Hematopoietic multipotent progenitor cell (in vitro differentiated cells): ENCODE results near the gene SYNE2. TPM values are rescaled to one million over a fixed set of nuclear protein-coding genes. Genes with fewer than 3 reads are reported as not detected.
"Not testable (repeated sequence)": the region's sequence is repeated elsewhere in the genome, so short reads cannot be mapped to it uniquely, and the experiment has no call there.

ENCODE experiments used
- DNase-seq, 3 donors: peaks; one replicate each; pipeline ENCODE4 v3.0.0-alpha.2; 2011 to 2015; ENCODE audit warnings: low read depth in 2 of 3, low spot score in 2 of 3
- total RNA-seq: library from RNA; depleted of rRNA; stranded (reverse); fragments of >200 nt; gene quantifications from one replicate; pipeline ENCODE4 v1.2.3, GENCODE V29; 2012

Gene SYNE2
- total RNA-seq, 1 donor: 1.1 TPM

DNA sequence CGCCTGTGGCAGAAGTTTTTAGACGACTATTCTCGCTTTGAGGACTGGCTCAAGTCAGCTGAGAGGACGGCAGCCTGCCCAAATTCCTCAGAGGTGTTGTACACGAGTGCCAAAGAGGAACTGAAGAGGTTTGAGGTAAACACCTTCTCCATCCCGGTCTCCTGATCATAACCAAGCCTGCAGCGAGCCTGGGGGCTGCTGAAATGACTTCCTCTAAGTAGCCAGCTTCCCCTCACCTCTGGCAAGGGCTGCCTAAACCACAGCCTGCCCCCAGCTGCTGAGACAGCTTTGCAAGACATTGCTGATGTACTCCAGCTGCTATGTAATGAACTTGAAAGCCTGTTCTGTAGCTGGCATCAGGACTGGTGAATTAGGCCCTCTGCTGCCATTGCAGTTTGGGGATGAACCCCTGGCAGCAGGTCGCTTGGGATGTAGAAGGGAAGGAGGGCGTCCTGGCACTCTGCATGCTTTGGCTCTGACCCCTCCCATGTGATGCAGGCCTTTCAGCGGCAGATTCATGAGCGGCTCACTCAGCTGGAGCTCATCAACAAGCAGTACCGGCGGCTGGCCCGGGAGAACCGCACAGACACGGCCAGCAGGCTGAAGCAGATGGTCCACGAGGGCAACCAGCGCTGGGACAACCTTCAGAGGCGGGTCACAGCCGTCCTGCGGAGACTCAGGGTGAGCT lies 356.8 kb downstream of the SYNE2 start:
- peak in 2 of 3 donors; percentile 68 to 91 for DNase-seq

DNA sequence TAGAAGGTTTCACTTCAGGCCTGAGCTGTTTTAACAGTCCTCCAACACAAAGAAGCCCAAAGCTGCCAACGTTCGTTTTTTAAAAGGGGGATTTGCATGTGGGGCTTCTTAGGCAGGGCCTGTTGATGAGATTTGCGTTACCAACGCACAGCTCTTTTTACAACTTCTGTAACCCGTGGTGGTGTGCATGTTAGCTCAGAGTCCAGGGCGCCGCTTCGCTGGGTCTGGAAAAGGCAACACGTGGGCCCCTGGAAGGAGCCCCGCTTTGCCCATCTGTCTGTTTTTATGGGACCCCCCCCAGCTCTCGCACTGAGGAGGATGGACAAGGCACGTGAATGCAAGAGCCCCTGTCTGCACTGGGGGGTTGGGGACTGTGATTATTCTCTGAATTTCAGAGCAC lies 357.4 kb downstream of the SYNE2 start:
- DNase-seq: no peak

DNA sequence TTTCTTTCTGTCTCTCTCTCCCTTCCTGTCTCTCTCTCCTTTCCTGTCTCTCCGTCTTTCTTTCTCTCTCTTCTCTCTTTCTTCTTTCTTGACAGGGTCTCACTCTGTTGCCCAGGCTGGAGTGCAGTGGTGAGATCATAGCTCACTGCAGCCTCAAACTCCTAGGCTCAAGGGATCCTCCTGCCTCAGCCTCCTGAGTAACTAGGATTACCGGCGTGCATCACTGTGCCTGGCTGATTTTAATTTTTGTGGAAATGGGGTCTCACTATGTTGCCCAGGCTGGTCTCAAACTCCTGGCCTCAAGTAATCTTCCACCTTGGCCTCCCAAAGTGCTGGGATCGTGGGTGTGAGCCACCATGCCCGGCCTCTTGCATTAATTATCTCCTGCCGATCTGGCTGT lies 358.1 kb downstream of the SYNE2 start:
- not testable (repeated sequence) for DNase-seq

DNA sequence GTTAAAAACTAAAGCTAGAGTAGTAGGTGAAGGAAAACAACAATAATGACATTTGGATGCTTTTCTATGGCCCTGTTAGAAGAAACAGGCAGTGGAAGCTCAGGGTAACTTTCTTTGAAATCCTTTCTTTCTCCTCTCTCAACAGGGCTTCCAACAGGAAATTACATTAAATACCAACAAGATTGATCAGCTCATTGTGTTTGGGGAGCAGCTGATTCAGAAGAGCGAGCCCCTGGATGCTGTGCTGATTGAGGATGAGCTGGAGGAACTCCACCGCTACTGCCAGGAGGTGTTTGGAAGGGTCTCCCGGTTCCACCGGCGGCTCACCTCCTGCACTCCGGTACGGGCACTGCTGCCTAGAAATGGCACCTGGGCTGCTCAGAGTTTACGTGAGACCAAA lies 359.9 kb downstream of the SYNE2 start:
- DNase-seq: no peak

DNA sequence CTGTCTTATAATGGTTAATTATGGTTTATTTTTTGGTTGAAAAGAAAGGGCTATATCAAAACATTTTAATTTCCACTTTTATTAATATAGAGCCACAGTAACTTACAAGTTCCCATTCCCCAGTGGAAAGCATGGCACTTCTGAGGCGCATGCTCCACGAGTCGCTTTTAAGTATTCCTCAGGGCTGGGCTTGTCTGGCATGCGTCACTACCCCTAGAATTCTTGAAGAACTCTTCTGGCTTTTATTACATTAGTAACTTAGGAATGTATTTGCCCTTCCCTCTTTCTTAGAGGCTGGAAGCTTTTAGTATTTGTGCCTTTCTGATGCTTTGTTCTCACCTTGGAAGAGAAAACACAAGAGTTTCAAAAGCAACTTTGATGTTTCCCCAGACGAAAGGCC lies 360.3 kb downstream of the SYNE2 start:
- no peak for DNase-seq

DNA sequence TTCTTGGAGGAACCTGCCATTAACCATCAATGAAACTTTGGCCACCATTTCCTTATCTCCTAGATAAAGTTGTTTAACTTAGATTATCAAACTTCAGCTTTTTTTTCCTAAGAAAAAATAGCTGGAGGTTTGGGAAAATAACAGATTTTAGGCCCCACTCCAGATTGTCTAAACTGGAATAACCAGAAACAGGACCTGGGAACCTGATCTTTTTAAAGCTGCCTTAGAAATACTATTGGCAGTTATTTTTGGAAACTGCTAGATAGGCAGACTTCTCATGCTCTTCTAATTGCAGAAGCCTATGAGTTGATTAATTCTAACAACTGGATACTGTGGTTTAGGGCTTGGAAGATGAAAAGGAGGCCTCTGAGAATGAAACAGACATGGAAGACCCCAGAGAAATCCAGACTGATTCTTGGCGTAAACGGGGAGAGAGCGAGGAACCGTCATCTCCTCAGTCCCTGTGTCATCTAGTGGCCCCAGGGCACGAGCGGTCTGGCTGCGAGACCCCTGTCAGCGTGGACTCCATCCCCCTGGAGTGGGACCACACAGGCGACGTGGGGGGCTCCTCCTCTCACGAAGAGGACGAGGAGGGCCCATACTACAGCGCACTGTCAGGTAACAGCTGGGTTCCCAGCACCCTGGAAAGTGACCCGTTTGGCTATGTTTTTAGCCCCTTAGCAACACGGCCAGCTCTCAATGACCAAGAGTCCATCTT lies 361.2 kb downstream of the SYNE2 start:
- DNase-seq: no peak

DNA sequence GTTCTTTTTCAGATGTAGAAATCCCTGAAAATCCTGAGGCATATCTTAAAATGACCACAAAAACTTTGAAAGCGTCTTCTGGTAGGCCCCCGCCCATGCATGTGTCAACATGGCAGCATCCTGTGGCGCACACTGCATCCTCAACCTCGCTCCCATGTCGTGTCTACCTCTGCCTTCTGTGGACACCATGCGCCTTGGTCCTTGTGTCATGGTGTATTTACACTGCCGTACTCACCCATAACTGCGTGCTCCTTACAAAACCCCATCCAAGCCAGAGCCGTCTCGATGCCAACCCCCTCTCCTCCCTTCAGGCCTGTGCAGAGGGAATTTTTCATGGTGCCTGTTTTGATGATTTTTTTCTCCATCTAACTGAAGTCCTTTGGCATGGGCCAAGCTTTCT lies 362.5 kb downstream of the SYNE2 start:
- DNase-seq: no peak

DNA sequence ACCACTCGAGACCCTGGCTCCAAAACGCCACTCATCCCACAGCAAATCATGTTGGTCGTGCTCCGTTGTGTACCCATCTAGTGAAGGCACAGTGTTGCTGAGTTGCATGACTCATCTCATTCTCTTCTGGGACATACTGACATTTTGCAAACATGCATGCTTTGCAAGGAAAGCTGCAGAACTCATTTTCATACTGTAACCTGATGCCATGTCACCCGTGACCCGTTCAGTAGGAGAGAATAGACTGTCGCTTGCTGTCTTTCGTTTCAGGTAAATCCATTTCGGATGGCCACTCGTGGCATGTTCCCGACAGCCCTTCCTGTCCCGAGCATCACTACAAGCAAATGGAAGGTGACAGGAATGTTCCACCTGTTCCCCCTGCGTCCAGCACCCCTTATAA lies 363.2 kb downstream of the SYNE2 start:
- no peak for DNase-seq

DNA sequence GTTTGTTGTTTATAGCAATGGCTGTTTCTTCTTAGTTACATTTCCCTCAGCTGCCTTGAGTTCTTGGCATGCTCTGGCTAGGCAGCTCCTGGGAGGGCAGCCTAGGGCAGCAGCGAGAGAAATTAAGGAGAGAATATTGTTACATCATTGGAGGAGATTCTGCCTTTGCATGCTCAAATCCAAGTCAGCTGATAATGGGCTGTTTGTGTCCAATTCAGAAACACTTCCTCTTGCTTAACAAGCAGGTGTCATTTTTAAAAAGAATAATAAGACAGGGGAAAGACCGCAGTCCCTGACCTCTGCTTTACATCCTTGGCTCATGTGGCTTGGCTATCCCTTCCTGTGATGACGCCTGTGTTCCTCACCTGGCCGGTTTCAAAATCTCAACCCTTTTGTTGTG lies 364.5 kb downstream of the SYNE2 start:
- no peak for DNase-seq

DNA sequence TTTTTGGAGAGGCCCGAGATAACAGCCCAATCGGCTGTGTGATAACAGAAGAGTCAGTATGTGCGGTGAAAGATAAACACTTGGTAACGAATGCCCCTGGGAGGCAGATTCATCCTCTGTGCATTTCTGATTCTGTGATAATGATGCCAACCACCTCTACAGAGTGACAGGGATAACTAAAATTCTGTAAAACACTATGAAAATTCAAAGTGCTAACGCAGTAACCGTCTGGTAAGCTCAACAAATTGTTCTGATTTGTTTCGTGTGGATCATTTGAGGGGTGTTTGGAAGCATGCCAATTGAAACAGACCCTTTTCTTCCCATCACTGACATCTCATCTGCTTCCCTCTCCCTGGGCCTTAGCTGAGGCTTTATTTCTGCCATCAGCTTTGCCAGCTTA lies 365.0 kb downstream of the SYNE2 start:
- DNase-seq: no peak

DNA sequence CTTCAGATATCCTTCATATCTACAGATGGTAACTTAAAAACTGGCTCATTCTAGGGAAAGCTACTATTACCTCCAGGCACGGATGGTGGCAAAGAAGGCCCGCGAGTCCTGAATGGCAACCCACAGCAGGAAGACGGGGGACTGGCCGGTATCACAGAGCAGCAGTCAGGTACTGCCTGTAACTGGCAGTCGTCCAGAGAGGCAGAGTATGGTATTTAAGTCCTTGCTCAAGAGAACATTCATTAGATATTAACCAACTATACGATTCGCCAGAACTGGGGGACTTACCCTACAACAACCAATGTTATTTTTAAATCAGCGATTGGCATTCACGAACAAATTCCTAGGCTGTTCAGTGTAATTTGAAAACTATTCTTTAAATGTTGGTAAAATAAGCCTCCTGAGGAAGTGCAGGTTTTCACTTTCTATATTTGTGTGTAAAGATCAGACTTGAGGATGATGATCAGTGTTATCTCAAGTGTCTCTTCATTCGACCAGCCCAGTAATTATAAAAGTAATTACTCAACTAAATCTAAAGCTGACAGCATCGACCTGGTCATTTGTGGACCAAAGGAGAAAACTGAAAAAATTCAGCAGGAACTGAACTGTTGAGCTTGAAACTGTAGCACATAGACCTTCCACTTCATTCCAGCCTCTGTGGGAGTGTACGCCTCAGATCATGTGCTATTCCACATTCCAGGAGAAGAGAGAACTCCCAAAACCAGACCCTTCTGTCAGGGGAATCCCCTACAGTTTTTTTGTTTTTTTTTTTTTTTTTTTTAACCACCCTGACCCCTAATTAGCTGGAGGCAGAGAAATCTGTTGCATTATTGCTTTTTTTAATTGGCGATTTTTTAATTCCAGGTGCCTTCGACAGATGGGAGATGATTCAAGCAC lies 365.8 kb downstream of the SYNE2 start:
- DNase-seq: no peak

DNA sequence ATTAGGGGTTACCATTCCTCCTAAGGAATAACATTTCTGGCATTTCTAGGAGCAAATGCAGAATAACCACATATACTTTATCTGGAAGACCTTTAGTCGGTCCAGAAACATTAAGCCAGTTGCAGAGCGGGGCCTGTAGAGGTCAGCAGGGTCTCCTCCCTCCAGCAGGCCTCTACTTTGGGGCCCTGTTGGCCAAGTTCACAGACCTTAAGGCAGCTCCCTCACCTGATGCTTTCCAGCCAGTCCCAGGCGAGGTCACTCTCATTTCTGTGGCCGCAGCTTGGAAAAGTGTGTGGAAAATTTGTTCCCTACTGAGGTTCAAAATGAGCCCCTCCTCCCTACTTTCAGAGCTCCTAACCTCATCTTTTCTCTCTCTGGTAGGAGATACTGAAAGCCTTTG lies 367.3 kb downstream of the SYNE2 start:
- DNase-seq: no peak

DNA sequence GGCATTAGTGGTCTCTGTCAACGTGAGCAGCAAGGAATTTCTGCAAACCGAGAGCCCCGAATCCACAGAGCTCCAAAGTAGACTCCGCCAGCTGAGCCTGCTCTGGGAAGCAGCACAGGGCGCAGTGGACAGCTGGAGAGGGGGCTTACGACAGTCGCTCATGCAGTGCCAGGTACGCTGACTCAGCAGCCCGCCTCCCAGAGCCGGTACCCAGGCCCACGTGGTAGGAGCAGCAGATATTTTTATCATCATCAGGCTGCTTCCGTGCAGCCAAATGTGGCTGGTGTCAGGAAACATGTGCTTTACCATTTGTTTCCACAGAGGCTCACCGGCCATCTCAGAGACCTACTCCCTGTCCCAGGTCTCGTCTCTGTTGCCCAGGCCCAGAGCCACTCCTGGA lies 367.7 kb downstream of the SYNE2 start:
- DNase-seq: peak in 2 of 3 donors; percentile 91 to 95

DNA sequence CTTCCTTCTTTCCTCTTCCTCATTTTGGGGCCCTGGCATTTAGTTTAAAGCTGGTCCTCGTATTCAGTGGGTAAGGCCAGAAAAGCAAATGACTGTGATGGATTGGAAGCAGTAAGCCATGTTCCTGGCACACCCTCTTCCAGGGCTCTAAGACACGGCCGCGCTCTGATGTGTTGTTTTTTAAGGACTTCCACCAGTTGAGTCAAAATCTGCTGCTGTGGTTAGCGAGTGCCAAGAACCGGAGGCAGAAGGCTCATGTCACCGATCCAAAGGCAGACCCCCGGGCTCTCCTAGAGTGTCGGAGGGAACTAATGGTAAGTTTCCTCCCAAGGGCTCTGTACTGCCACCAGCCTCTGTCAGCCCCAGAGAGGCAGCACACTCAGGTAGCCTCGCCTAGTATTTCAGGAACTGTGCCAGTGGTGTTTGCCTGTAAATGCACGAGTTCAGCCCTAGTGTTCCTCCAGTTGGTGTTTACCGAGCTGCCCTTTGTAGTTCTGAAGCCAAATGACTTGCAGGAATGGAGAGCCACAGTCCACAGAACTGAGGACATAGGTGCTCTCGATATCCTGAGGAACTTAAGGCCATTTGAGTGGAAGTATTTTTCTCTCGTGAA lies 368.7 kb downstream of the SYNE2 start:
- DNase-seq: peak in 2 of 3 donors; percentile 39 to 69

DNA sequence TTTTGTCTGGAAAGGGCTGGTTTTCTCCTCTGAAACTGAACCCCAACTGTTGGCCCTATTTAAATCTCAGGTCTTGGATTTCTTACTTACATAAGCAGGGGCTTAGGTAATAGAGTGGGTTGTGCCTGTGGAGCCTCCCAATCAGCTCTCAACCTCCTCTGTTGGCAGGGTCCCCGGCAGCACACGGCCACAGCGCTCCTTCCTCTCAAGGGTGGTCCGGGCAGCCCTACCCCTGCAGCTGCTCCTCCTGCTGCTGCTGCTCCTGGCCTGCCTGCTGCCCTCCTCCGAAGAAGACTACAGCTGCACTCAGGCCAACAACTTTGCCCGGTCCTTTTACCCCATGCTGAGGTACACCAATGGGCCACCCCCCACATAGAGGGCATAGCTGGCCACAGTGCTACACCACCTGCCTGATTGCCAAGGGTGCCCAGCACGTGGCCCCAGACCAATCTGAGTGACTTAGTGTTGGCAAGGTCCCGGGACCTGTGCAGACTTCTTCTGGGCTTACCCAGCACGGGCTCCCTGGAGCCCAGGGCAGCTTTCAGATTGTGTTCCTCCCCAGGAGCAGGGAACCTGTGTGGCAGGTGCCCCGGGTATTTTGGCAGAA lies 372.4 kb downstream of the SYNE2 start:
- no peak for DNase-seq

DNA sequence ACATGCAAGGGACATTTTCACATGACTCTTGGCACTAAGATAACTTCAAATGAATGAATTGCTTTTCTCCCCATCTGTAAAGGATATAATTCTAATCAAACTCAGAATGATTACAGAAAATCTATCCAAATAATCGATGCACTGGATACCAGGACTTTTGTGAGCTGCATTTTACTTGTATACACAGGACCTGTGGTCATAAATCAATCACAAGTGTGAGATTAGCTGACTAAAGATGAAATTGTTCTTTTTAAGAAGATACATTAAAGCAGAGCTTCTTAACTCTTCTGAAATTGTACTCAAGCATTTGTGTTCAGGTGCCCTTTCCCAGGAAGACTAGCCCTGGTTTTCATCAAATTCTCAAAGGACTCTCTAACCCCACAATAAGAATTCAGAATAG lies 375.1 kb downstream of the SYNE2 start:
- DNase-seq: no peak

DNA sequence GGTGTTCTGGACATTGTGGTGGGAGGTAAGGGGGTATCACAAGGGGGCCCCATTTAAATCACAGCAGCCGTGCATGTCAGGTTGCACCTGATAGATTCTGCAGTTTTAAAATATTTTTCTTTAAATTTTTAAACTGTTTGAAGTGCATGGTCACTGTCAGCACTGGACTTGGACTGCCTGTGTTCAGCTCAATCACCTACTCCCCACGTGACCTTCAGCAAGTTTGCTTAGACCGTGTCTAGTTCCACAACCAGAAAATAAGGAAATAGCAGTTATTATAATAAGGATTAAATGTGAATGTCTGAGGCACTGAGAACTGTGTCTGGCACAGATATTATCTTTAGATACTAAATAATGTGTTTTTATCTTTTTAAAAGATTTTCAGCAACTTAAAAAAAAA lies 376.7 kb downstream of the SYNE2 start:
- DNase-seq: no peak

DNA sequence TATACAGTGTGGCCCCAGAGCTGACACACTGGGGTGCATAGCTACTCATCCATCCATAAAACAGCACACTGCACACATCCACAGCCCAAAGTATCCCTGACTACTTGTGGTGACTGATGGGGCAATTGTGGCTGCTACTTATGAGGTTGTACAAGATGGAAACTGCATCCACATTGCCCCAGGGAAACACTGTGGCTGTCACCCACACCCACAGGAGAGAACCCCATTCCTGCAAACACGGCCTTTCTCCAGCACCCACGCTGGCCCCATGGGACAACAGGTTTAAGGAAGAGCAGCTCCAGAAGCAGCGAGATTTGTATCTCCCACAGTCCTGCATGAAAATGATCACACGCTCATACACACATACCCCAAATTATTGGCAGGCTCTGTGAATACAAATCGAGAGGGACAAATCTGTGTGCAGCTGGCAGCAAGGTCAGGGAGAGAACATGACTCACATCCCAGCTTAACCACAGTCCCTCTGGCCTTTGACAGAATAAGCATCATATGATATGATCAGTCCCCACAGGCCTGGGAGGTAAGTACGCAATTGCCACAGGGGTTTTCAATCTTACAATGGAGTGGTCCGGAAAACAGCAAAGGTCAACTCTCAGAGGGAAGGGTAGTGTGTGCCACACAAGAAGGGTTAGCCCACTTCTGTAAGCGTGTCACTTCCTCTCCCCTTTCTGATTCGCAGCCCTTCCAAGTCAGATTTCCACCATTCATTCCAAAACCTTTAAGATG lies 379.5 kb downstream of the SYNE2 start:
- DNase-seq: no peak

DNA sequence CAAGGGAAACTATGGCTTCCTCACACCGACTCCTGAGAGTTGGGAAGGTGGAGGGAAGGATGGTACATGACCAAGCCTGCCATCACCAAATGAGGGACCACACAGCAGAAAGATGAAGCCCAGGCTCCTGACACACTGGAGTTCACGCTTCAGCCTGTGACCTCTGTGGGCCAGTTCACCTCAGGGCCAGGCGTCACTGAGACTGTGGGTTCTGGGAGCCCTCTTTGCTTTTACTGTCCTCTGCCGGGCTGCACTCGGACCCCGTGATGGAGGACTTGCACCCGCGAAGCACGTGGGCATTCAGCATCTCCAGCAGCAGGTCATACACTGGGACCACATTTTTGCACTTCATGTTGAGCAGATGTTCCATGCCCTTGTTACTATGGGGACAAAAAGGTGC lies 380.1 kb downstream of the SYNE2 start:
- no peak for DNase-seq
